Ishikawa (cell line): ENCODE data around the gene ZDBF2.

ENCODE experiments used
- CREB1 ChIP-seq: IDR thresholded peaks from 2 replicates; pipeline ENCODE4 v1.6.1; 2012; ENCODE audit warnings: low read depth
- EP300 ChIP-seq: IDR thresholded peaks from 2 replicates; pipeline ENCODE4 v1.6.1; 2012; ENCODE audit warnings: borderline replicate concordance
- FOXM1 ChIP-seq: IDR thresholded peaks from 2 replicates; pipeline ENCODE4 v1.6.1; 2012; ENCODE audit warnings: low read depth, borderline replicate concordance
- MAX ChIP-seq: IDR thresholded peaks from 2 replicates; pipeline ENCODE4 v1.6.1; 2012
- NFIC ChIP-seq: IDR thresholded peaks from 2 replicates; pipeline ENCODE4 v1.6.1; 2012
- REST ChIP-seq: IDR thresholded peaks from 2 replicates; pipeline ENCODE4 v1.6.1; 2012; ENCODE audit warnings: low read depth, mild to moderate bottlenecking
- TAF1 ChIP-seq: IDR thresholded peaks from 2 replicates; pipeline ENCODE4 v1.6.1; 2012; ENCODE audit warnings: low read depth, mild to moderate bottlenecking
- TEAD4 ChIP-seq: IDR thresholded peaks from 2 replicates; pipeline ENCODE4 v1.6.1; 2012
- ZBTB7A ChIP-seq: IDR thresholded peaks from 2 replicates; pipeline ENCODE4 v1.6.1; 2012; ENCODE audit warnings: low read depth

- no peak for TF ChIP-seq TEAD4
- no peak for TF ChIP-seq TAF1
- TF ChIP-seq ZBTB7A: no peak
- no peak for TF ChIP-seq EP300
- no peak for TF ChIP-seq NFIC
- TF ChIP-seq CREB1: no peak
- TF ChIP-seq MAX: no peak
- no peak for TF ChIP-seq FOXM1
- TF ChIP-seq REST: no peak
Measured at GRCh38 chr2:206328974-206329373, 54.5 kb downstream of the ZDBF2 start.
